SU-DHL-6 (cell line): Measurements from ENCODE around the gene IDH3G.

Experiments used
- H2AFZ ChIP-seq: fragments of 200-600 bp; sonication (generic); 2 replicates; pipeline ENCODE4 v1.6.1; 2014; ENCODE audit warnings: low read depth, mild to moderate bottlenecking, moderate library complexity, mixed read lengths, antibody characterized with exemption, low read length; ENCODE audit not compliant: severe bottlenecking
- H3F3A ChIP-seq: fragments of 200-600 bp; shearing (Covaris generic); 2 replicates; pipeline ENCODE4 v1.6.0; 2016; ENCODE audit warnings: antibody characterized with exemption, mild to moderate bottlenecking; ENCODE audit not compliant: insufficient read depth
- H3K27ac ChIP-seq: fragments of 200-600 bp; sonication (generic); 2 replicates; pipeline ENCODE4 v1.5.1; 2016; ENCODE audit warnings: low read depth, mild to moderate bottlenecking, low read length, moderate library complexity, mixed read lengths
- H3K27me3 ChIP-seq: fragments of 200-600 bp; sonication (generic), shearing (Covaris generic); 2 replicates; pipeline ENCODE4 v1.6.0; 2014; ENCODE audit warnings: mild to moderate bottlenecking, low read length
- H3K36me3 ChIP-seq: fragments of 200-600 bp; sonication (generic); 2 replicates; pipeline ENCODE4 v1.6.1; 2014; ENCODE audit warnings: mild to moderate bottlenecking, low read length, mixed read lengths
- H3K4me2 ChIP-seq: fragments of 300-600, 200-600 bp; shearing (Covaris generic), sonication (generic); 2 replicates; pipeline ENCODE4 v1.6.0; 2014; ENCODE audit warnings: low read length, low read depth, mild to moderate bottlenecking; ENCODE audit not compliant: poor library complexity, severe bottlenecking
- H3K4me3 ChIP-seq: fragments of 200-600 bp; sonication (generic); 2 replicates; pipeline ENCODE4 v1.5.1; 2014; ENCODE audit warnings: antibody characterized with exemption, low read length, mild to moderate bottlenecking, mixed read lengths; ENCODE audit not compliant: insufficient read depth, poor library complexity, severe bottlenecking
- H3K79me2 ChIP-seq: fragments of 200-600 bp; sonication (generic); 2 replicates; pipeline ENCODE4 v1.6.1; 2014; ENCODE audit warnings: mild to moderate bottlenecking, low read length, moderate library complexity; ENCODE audit not compliant: insufficient read depth
- H3K9ac ChIP-seq: fragments of 200-600 bp; sonication (generic); 2 replicates; pipeline ENCODE4 v1.7.0; 2014; ENCODE audit warnings: mild to moderate bottlenecking, low read length
- H3K9me2 ChIP-seq: fragments of 200-600 bp; sonication (generic); replicated peaks from 2 replicates; pipeline ENCODE4 v1.6.1; 2014; ENCODE audit warnings: low read length; ENCODE audit not compliant: insufficient read depth
- H3K9me3 ChIP-seq: fragments of 200-600 bp; sonication (generic); 2 replicates; pipeline ENCODE4 v1.6.1; 2014; ENCODE audit warnings: low read length, mixed read lengths; ENCODE audit not compliant: insufficient read depth
- H4K20me1 ChIP-seq: fragments of 200-600 bp; sonication (generic); 2 replicates; pipeline ENCODE4 v1.6.1; 2014; ENCODE audit warnings: low read depth, mild to moderate bottlenecking, antibody characterized with exemption, low read length, moderate library complexity, mixed read lengths
- CTCF ChIP-seq: fragments of 200-600 bp; sonication (generic); IDR thresholded peaks from one replicate; pipeline ENCODE4 v1.5.1; 2017; ENCODE audit warnings: antibody characterized with exemption, mild to moderate bottlenecking, low read length, moderate library complexity; ENCODE audit not compliant: insufficient read depth, poor library complexity, severe bottlenecking
- EZH2phosphoT487 ChIP-seq: fragments of 200-600 bp; sonication (generic), shearing (Covaris generic); conservative IDR thresholded peaks from 2 replicates; pipeline ENCODE4 v1.6.1; 2018; ENCODE audit warnings: mild to moderate bottlenecking, antibody characterized with exemption, low read length, moderate library complexity, mixed read lengths

The IDH3G gene

GRCh38 chrX:153766098-153766817 lies 27.9 kb downstream of the IDH3G start:
- no peak overlapping the region for H3K27ac ChIP-seq
- H4K20me1 ChIP-seq, result no peaks in the 10 kb centered on the region
- H3K9me3 ChIP-seq, result no peaks in the 10 kb centered on the region
- H2AFZ ChIP-seq, result no peak overlapping the region
- H3K4me2 ChIP-seq, result no peak overlapping the region
- TF ChIP-seq CTCF (no peak), EZH2phosphoT487 (no peak)
- H3K79me2 ChIP-seq, result no peaks in the 10 kb centered on the region
- H3K9ac ChIP-seq, result no peak overlapping the region
- no peaks in the 10 kb centered on the region for H3K9me2 ChIP-seq
- no peaks in the 10 kb centered on the region for H3F3A ChIP-seq
- no peaks in the 10 kb centered on the region for H3K27me3 ChIP-seq
- H3K4me3 ChIP-seq, result no peak overlapping the region
- H3K36me3 ChIP-seq, result no peaks in the 10 kb centered on the region

GRCh38 chrX:153765138-153766079 lies 28.8 kb downstream of the IDH3G start:
- Histone ChIP-seq H4K20me1 (no peaks in the 10 kb centered on the region), H3K9me3 (no peaks in the 10 kb centered on the region), H3K4me3 (no peak overlapping the region), H3F3A (no peaks in the 10 kb centered on the region), H3K9me2 (no peaks in the 10 kb centered on the region), H3K79me2 (no peaks in the 10 kb centered on the region), H3K36me3 (no peaks in the 10 kb centered on the region), H3K27ac (no peak overlapping the region), H3K27me3 (no peaks in the 10 kb centered on the region), H3K4me2 (no peak overlapping the region), H3K9ac (no peak overlapping the region), H2AFZ (no peak overlapping the region)
- TF ChIP-seq CTCF (no peak), EZH2phosphoT487 (no peak)

- Histone ChIP-seq H3K27ac (no peak overlapping the region), H3K9ac (no peak overlapping the region), H3K4me2 (no peak overlapping the region)
Observed at GRCh38 chrX:153764786-153765137, 29.4 kb downstream of the IDH3G start.

More at GRCh38 chrX:153764786-153765137, 29.4 kb downstream of the IDH3G start:
- TF ChIP-seq EZH2phosphoT487 (no peak), CTCF (no peak)
- Histone ChIP-seq H3F3A (no peaks in the 10 kb centered on the region), H3K9me3 (no peaks in the 10 kb centered on the region), H4K20me1 (no peaks in the 10 kb centered on the region), H3K4me3 (no peak overlapping the region), H3K27me3 (no peaks in the 10 kb centered on the region), H3K79me2 (no peaks in the 10 kb centered on the region), H2AFZ (no peak overlapping the region), H3K9me2 (no peaks in the 10 kb centered on the region), H3K36me3 (no peaks in the 10 kb centered on the region)
